HCT116 (cell line): ENCODE measurements around the gene FRRS1. TPM values are rescaled to one million over a fixed set of nuclear protein-coding genes. Genes with fewer than 3 reads are reported as not detected.

Experiments
- ATAC-seq: fragments of 200-7000 bp; cut with Tn5 transposase; 2 replicates; pipeline ENCODE4 v1.9.1; 2020; ENCODE audit warnings: mild to moderate bottlenecking, moderate library complexity
- BruUV-seq: library from RNA; stranded (reverse); fragments of 400-500 nt; replicated peaks from 2 replicates; lab custom pipeline; 2021; lab: Mats Ljungman, UMichigan
- CTCF ChIA-PET: fragments of 300-600 bp; sonication (Branson Sonifier 250); formaldehyde crosslinking; loops from one replicate; lab custom pipeline; 2021; ENCODE audit warnings: antibody characterized with exemption; lab: Charles Lee
- POLR2A ChIA-PET: fragments of 300-600, 350-600 bp; sonication (Branson Sonifier 250); formaldehyde crosslinking; loops from one replicate; lab custom pipeline; 2021; ENCODE audit warnings: antibody characterized with exemption; lab: Charles Lee
- RAD21 ChIA-PET, 2 experiments: fragments of 300-600 bp; sonication (Branson Sonifier 250); formaldehyde crosslinking; loops; one replicate each; lab custom pipeline; 2023; ENCODE audit warnings: low total read pairs in 2 of 2; ENCODE audit not compliant: uncharacterized antibody in 2 of 2, unreplicated experiment in 2 of 2, low non-redundant PET in 1 of 2; lab: Charles Lee
- DNase-seq: peaks from one replicate; pipeline ENCODE4 v3.0.0-alpha.2; 2010; ENCODE audit warnings: low read depth, low spot score
- H2AFZ ChIP-seq: fragments of 200-600 bp; shearing (Covaris generic), sonication (generic); 2 replicates; pipeline ENCODE4 v1.6.1; 2017; ENCODE audit warnings: low read depth, mixed run types, mixed read lengths, antibody characterized with exemption, low read length; ENCODE audit not compliant: poor library complexity, severe bottlenecking
- H3K27ac ChIP-seq: 2 replicates; pipeline ENCODE4 v1.5.1; 2012; ENCODE audit warnings: low read depth, low read length
- H3K27me3 ChIP-seq: fragments of 200-600 bp; sonication (generic); 2 replicates; pipeline ENCODE4 v1.6.1; 2016; ENCODE audit warnings: mixed run types, low read length, mixed read lengths; ENCODE audit not compliant: insufficient read depth
- H3K36me3 ChIP-seq, 2 experiments: fragments of 200-500 bp in 1 of 2; fragments of 200-600 bp in 1 of 2; sonication (Bioruptor generic) in 1 of 2; sonication (generic) in 1 of 2; 2 replicates each; pipeline versions ENCODE4 v1.5.1 to v1.6.1; 2014 to 2016; ENCODE audit warnings: low read length in 2 of 2, inconsistent platforms in 1 of 2, mixed read lengths in 1 of 2, mixed run types in 1 of 2; ENCODE audit not compliant: insufficient read depth in 2 of 2, control insufficient read depth in 1 of 2
- H3K4me1 ChIP-seq, 2 experiments: fragments of 200-600 bp in 1 of 2; sonication (generic) in 1 of 2; 2 replicates each; pipeline versions ENCODE4 v1.5.1 to v1.6.1; 2012 to 2017; ENCODE audit warnings: low read length in 2 of 2, inconsistent platforms in 1 of 2, mild to moderate bottlenecking in 1 of 2, mixed read lengths in 1 of 2, mixed run types in 1 of 2, moderate library complexity in 1 of 2; ENCODE audit not compliant: insufficient read depth in 2 of 2, control insufficient read depth in 1 of 2
- H3K4me2 ChIP-seq: fragments of 200-600 bp; sonication (generic); 2 replicates; pipeline ENCODE4 v1.6.1; 2017; ENCODE audit warnings: mixed run types, low read length, mixed read lengths
- H3K4me3 ChIP-seq, 2 experiments: fragments of 200-600 bp in 1 of 2; sonication (generic) in 1 of 2; replicated peaks in 1 of 2; 2 replicates each; pipeline ENCODE4 v1.5.1; 2011 to 2016; ENCODE audit warnings: low read length in 2 of 2, control low read depth in 1 of 2, low read depth in 1 of 2, mild to moderate bottlenecking in 1 of 2, mixed read lengths in 1 of 2, mixed run types in 1 of 2
- H3K79me2 ChIP-seq: fragments of 200-600 bp; sonication (generic); 2 replicates; pipeline ENCODE4 v1.6.1; 2017; ENCODE audit warnings: mild to moderate bottlenecking, mixed run types, low read length, moderate library complexity, mixed read lengths; ENCODE audit not compliant: insufficient read depth
- H3K9ac ChIP-seq: fragments of 200-600 bp; sonication (generic); 2 replicates; pipeline ENCODE4 v1.6.1; 2016; ENCODE audit warnings: low read length, mixed read lengths
- H3K9me2 ChIP-seq: fragments of 200-600 bp; sonication (generic), shearing (Covaris generic); 2 replicates; pipeline ENCODE4 v1.6.1; 2017; ENCODE audit warnings: mixed run types, mild to moderate bottlenecking, moderate library complexity; ENCODE audit not compliant: insufficient read depth
- H3K9me3 ChIP-seq, 2 experiments: fragments of 200-500 bp in 1 of 2; fragments of 200-600 bp in 1 of 2; sonication (Bioruptor generic) in 1 of 2; sonication (generic) in 1 of 2; 2 replicates each; pipeline ENCODE4 v1.6.1; 2014 to 2017; ENCODE audit warnings: low read length in 2 of 2, mixed read lengths in 2 of 2, inconsistent platforms in 1 of 2, low read depth in 1 of 2, mild to moderate bottlenecking in 1 of 2, mixed run types in 1 of 2, moderate library complexity in 1 of 2; ENCODE audit not compliant: control insufficient read depth in 1 of 2, insufficient read depth in 1 of 2
- H4K20me1 ChIP-seq: fragments of 200-600 bp; sonication (generic), shearing (Covaris generic); 2 replicates; pipeline ENCODE4 v1.6.1; 2017; ENCODE audit warnings: mixed run types, mild to moderate bottlenecking, moderate library complexity; ENCODE audit not compliant: insufficient read depth
- ATF3 ChIP-seq: IDR thresholded peaks from 2 replicates; pipeline ENCODE4 v1.6.1; 2012
- CBX3 ChIP-seq: IDR thresholded peaks from 2 replicates; pipeline ENCODE4 v1.6.1; 2012; ENCODE audit warnings: low read depth
- CEBPB ChIP-seq: IDR thresholded peaks from 2 replicates; pipeline ENCODE4 v1.6.1; 2012; ENCODE audit warnings: low read depth
- CTCF ChIP-seq, 3 experiments: fragments of 200-600 bp in 1 of 3; sonication (generic) in 1 of 3; IDR thresholded peaks in 2 of 3; conservative IDR thresholded peaks in 1 of 3; 2 replicates each; pipeline ENCODE4 v1.5.1; 2012 to 2017; ENCODE audit warnings: low read depth in 2 of 3, low read length in 2 of 3, antibody characterized with exemption in 1 of 3, borderline replicate concordance in 1 of 3, control low read depth in 1 of 3, mild to moderate bottlenecking in 1 of 3, mixed read lengths in 1 of 3, mixed run types in 1 of 3, moderate library complexity in 1 of 3; ENCODE audit not compliant: insufficient read depth in 1 of 3
- EGR1 ChIP-seq: IDR thresholded peaks from 2 replicates; pipeline ENCODE4 v1.6.1; 2012; ENCODE audit warnings: low read depth
- ELF1 ChIP-seq: IDR thresholded peaks from 2 replicates; pipeline ENCODE4 v1.6.1; 2012; ENCODE audit warnings: low read depth, borderline replicate concordance
- EZH2 ChIP-seq: fragments of 200-600 bp; sonication (generic); IDR thresholded peaks from 2 replicates; pipeline ENCODE4 v1.6.1; 2017; ENCODE audit warnings: antibody characterized with exemption, mixed run types
- EZH2phosphoT487 ChIP-seq: fragments of 200-600 bp; IDR thresholded peaks from 2 replicates; pipeline ENCODE4 v1.6.1; 2018; ENCODE audit warnings: antibody characterized with exemption, borderline replicate concordance
- FOSL1 ChIP-seq: IDR thresholded peaks from 2 replicates; pipeline ENCODE4 v1.6.1; 2012; ENCODE audit warnings: low read depth
- JUND ChIP-seq: IDR thresholded peaks from 2 replicates; pipeline ENCODE4 v1.6.1; 2012
- MAX ChIP-seq: IDR thresholded peaks from 2 replicates; pipeline ENCODE4 v1.6.1; 2012
- SIN3A ChIP-seq: IDR thresholded peaks from 2 replicates; pipeline ENCODE4 v1.6.1; 2012; ENCODE audit warnings: low read depth
- SRF ChIP-seq: IDR thresholded peaks from 2 replicates; pipeline ENCODE4 v1.6.1; 2012; ENCODE audit warnings: low read depth
- TCF7L2 ChIP-seq: IDR thresholded peaks from 2 replicates; pipeline ENCODE4 v1.7.0; 2011; ENCODE audit warnings: borderline replicate concordance, inconsistent platforms; ENCODE audit not compliant: insufficient read depth, insufficient read length; ENCODE audit errors: extremely low read depth
- YY1 ChIP-seq: IDR thresholded peaks from 2 replicates; pipeline ENCODE4 v1.6.1; 2011; ENCODE audit warnings: low read length, low read depth, moderate library complexity, mild to moderate bottlenecking; ENCODE audit not compliant: insufficient replicate concordance; ENCODE audit errors: extremely low read depth
- ZFX ChIP-seq: fragments of 450-650 bp; IDR thresholded peaks from 2 replicates; pipeline ENCODE4 v1.6.1; 2017
- ZNF274 ChIP-seq: fragments of 200-500 bp; sonication (Bioruptor generic); IDR thresholded peaks from 2 replicates; pipeline ENCODE4 v1.6.1; 2014; ENCODE audit warnings: mild to moderate bottlenecking, low read depth, low read length, inconsistent platforms
- intact Hi-C: fragments of 100-400 bp; cut with micrococcal nuclease; formaldehyde crosslinking; loops from 2 replicates; pipeline ENCODE4 v1.10.0; 2022
- total RNA-seq: library from RNA; stranded (reverse); gene quantifications from one replicate; pipeline ENCODE4 v1.2.1, GENCODE V29; 2021; ENCODE audit not compliant: unreplicated experiment

FRRS1 gene
- total RNA-seq, 1 experiment from 2014 or later = 19.8 TPM

GRCh38 chr1:99745684-99746083 lies 20.8 kb downstream of the FRRS1 start (continued):
- no peak for TF ChIP-seq TCF7L2
- TF ChIP-seq CEBPB = no peak
- TF ChIP-seq SIN3A = no peak
- TF ChIP-seq FOSL1 = no peak
- TF ChIP-seq EZH2phosphoT487 = no peak
- no peak for TF ChIP-seq EZH2

- Histone ChIP-seq H4K20me1 (no peaks in the 10 kb centered on the region), H3K79me2 (peaks cover 13% of the 10 kb centered on the region; the same call in 1 of the 2 replicates), H3K9me2 (no peaks in the 10 kb centered on the region), H3K9ac (no peak overlapping the region), H3K27ac (no peak overlapping the region), H3K9me3 (no peaks in the 10 kb centered on the region), H2AFZ (no peak overlapping the region), H3K27me3 (no peaks in the 10 kb centered on the region), H3K4me3 (no peak overlapping the region), H3K4me2 (no peak overlapping the region), H3K36me3 (no peaks in the 10 kb centered on the region; a peak in 1 of 4 replicates), H3K4me1 (peaks cover 0 to 20% of the 10 kb centered on the region in 2 experiments; a peak in 2 of 4 replicates)
- BruUV-seq = no TSS peak
- TF ChIP-seq ATF3 (no peak), SRF (no peak), ELF1 (no peak), EZH2phosphoT487 (no peak), FOSL1 (no peak)
- POLR2A ChIA-PET = no interaction called here
- RAD21 ChIA-PET = no interaction called here
- ATAC-seq (no peak), DNase-seq (no peak)
- intact Hi-C loops = no loop called here
- CTCF ChIA-PET = no interaction called here
Measured at GRCh38 chr1:99745061-99745460, 21.4 kb downstream of the FRRS1 start.

- POLR2A ChIA-PET = no interaction called here
- no peak overlapping the region for H3K4me2 ChIP-seq
- H3K27me3 ChIP-seq = no peaks in the 10 kb centered on the region
- intact Hi-C loops = no loop called here
- BruUV-seq = no TSS peak
- ATAC-seq (no peak), DNase-seq (no peak)
- H3K79me2 ChIP-seq = no peaks in the 10 kb centered on the region
- no peaks in the 10 kb centered on the region for H3K4me1 ChIP-seq
- H2AFZ ChIP-seq = no peak overlapping the region
- CTCF ChIA-PET = no interaction called here
- no peaks in the 10 kb centered on the region for H3K9me3 ChIP-seq
- H3K27ac ChIP-seq = no peak overlapping the region
- RAD21 ChIA-PET = no interaction called here
- H3K4me3 ChIP-seq = no peak overlapping the region
- no peaks in the 10 kb centered on the region for H4K20me1 ChIP-seq
- H3K9ac ChIP-seq = no peak overlapping the region
- no peaks in the 10 kb centered on the region for H3K9me2 ChIP-seq
- H3K36me3 ChIP-seq = no peaks in the 10 kb centered on the region; a peak in 2 of 4 replicates
- no peak for TF ChIP-seq FOSL1
- no peak for TF ChIP-seq TCF7L2
- TF ChIP-seq ZFX = no peak
- no peak for TF ChIP-seq YY1
- no peak for TF ChIP-seq MAX
- TF ChIP-seq EZH2 = no peak
- no peak for TF ChIP-seq EZH2phosphoT487
- TF ChIP-seq JUND = no peak
- TF ChIP-seq CTCF (IDR thresholded peaks at IDR 0.05 in 2 of 3, conservative IDR thresholded peaks at IDR 0.05 in 1 of 3; ENCODE audit: borderline replicate concordance in 1 of 3, insufficient read depth in 1 of 3, low read depth in 2 of 3, low read length in 2 of 3) = no peak
- no peak for TF ChIP-seq SRF
- TF ChIP-seq CEBPB = no peak
- TF ChIP-seq SIN3A = no peak
- TF ChIP-seq EGR1 = no peak
- TF ChIP-seq ZNF274 = no peak
- TF ChIP-seq CBX3 = no peak
- TF ChIP-seq ELF1 = no peak
Measured at GRCh38 chr1:99740141-99740540, 26.3 kb downstream of the FRRS1 start.
